ENCODE results near the gene KCNK5.

KCNK5 gene

DNA sequence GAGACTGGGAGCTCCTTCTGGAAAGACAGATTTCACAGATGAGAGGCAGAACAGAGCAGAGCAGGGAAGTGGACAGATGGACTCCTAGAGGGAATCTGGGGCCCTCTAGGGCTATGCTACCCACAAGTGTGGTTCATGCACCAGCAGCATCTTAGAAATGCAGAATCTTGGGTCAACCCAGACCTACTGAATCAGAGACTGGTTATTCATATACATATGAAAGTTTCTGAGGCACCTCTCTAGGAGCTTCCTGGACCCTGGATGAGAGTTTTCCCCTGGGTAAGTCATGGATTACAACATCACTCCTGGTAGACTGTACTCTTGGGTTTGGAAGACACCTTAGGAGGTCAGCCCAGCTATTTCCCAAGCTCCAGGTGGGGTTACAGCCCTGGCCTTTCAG lies 58.9 kb downstream of the KCNK5 start:
- no peak for DNase-seq

DNA sequence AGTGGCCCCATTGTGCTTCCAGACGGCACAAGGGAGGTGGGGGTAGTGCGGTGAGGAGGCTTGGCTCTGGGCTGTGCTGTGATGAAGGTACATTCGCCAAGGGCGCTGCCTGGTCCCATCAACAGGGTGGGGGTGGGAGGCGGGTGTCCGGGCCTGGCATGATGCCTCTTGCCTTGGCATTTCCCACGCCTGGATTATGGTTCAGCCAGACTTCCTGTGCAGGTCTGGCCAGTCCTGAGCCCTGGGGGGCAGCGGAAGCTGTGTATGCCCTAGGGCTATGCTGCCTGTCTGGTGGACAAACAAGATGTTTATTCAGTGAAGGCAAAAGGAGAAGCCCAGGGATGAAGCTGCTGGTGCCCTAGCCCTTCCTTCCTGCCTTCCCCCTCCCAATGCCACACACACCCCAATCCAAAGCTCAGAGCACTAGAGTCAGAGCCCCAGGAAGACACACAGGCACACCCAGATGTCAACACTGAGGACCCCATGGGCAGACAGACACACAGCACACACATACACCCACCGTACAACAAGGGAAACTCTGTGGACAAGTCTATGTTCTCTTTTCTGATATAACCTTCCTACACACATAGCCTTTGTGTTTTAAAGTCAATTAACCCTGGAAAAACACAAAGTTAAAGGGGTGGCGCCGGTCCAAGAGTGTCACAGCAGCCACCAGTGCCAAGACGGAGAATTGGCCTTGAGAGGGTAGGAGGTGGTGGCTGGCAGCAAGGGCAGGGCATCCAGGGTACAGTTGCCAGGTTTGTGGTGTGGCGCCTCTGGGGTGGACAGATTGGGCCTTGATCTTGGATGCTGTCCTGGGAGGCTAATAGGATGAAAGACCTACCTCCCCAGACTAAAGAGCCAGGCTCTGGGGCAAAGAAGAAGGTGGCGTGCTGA lies 59.6 kb downstream of the KCNK5 start:
- DNase-seq = no peak

DNA sequence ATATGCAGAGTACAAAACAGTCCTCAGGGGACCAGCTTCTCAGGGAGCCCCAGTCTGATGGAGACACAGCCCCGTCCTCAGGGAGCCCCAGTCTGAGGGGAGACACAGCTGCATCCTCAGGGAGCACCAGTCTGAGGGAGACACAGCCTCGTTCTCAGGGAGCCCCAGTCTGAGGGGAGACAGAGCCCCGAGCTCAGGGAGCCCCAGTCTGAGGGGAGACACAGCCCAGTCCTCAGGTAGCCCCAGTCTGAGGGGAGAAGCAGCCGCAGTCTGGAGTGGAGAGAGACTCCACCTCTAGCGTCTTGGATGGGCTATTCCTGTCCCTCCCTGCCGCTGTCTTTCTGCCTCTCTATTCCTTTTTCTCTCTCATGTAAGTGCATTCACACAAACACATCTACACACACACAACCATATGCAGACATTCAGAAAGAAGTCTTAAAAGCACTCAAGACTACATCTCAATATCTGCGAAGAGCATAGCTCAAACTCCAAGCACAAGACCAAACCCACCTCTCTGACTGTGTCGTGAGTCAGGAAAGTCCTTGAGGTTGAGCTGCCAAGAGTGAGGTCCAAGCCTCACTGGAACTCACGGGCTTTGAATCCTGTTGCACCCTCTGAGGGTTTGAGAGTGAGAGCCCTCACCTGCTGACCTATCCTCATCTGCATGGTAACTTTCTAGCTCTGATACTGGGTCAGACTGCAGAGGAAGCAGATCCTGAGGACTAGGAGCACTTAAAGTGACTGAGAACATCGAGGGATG lies 61.2 kb downstream of the KCNK5 start:
- no peak for DNase-seq

DNA sequence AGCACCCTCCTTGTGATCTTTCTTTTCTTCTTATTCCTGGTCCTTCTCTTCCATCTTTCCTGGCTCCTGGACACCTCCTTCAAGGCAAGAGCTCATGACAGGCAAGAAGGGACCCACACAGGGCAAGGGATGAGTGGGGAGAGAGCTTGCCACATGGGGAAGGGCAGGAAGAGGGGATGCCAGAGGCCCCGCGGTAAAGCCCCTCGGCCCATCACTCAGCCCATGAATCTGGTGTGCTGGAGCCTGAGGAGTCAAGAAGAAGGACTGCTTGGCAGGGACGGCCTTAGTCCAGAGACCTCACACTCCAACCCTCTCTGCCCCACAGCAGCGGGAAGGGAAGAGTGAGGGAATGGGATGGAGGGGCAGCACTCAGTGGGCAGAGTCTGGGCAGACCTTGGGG lies 62.0 kb downstream of the KCNK5 start:
- no peak for DNase-seq

DNA sequence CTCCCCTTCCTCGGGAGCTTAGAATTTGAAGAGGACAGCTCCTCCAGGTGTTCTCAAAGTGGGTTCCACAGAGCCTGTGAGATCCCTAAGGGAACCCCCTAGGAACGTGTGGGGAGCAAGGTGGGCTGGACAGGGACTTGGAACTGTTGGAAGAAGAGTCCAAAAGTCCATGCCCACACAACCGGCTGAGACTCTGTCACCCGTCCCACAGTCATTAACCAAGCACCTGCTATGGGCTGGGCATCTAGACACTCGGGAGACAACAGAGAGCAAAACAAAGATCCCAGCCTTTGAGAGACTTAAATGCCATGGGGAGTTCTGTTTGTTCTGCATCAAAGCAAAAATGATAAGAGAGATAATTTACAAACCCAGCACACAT lies 62.4 kb downstream of the KCNK5 start:
- DNase-seq = no peak

DNA sequence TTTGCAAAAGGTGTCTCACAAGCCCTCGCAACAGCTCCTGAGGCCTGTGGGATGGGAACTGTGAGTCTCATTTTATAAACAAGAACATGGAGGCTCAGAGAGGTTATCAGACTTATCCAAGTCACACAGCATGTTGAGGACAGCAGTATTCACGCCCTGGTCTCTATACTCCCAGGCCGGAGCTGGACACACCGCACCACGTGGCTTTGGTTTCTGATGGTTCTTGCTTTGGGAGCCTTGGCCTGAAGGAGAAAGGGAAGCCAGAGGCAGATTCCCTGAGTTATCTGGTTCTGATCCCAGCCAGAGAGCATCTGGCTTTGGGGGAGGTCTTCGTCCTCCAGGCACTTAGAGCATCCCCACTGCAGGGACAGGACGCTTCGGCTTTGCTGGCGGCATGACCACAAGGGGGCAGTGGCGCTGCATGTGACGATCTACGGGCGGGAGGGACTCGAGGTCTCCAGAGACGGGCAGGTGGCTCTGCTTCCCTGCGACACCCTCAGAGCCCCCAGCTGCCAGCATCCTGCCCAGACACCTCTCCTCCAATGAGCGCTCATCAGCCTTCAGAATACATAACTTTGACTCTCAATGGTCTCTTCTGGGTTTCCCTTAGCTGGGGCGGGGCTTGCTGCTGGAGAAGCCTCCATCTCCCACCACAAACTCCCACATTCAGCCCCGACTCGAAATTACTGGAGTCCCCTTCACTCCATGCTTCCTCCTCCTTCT lies 62.9 kb downstream of the KCNK5 start:
- peak; percentile 92 for DNase-seq

DNA sequence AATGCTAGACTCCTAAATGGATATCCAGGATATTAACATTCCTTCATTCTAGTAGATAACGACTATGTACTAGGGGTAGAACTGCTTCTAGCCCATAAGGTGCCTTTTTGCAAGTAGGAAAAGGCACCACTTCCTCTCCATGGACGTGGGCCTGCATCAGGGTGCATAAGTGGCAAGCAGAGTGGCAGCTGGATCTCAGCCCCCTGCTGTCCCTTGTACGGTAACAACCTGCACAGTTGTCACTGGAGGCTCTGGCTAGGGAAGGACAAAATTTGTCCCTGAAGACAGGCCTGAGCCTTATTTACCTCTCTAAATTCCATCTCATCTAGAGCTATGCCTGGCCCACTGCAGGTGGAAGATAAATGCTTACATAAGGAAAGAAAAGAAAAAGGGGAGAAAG lies 71.8 kb downstream of the KCNK5 start:
- DNase-seq = no peak

DNA sequence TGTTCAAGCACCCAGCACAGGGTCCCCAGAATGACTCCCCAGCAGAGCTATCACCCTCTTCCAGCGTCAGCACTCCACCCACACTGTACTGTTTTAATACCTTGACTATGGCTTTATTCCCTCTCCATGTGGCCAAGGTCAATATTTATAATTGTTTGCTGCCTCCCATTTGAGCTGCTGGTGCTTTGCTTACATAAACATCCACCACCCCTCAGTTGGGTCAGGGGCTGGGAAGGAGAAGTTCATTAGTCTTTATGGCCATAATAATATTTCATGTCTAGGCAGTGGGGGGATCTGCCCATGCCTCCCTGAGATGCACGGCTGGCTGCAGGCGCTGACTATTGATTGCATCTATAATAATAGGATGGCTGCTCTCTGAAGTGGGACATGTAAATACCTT lies 72.5 kb downstream of the KCNK5 start:
- no peak for DNase-seq

DNA sequence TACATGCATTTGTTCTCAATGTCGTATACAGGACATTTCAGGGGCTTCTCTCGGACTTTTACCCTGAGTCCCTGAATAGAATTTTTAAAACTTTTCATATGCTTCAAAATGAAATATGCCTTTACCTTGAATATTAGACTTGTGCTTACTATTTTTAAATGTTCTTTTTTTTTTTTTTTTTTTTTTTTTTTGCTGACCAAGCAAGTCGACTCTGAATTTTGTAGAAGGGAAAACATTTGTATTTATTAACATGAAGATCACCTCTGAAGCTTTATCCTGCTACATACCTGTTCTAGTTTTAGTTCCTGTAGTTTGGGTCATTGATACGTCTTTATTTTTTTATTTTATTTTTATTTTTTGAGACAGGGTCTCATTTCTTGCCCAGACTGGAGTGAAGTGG lies 74.6 kb downstream of the KCNK5 start:
- DNase-seq = no peak

DNA sequence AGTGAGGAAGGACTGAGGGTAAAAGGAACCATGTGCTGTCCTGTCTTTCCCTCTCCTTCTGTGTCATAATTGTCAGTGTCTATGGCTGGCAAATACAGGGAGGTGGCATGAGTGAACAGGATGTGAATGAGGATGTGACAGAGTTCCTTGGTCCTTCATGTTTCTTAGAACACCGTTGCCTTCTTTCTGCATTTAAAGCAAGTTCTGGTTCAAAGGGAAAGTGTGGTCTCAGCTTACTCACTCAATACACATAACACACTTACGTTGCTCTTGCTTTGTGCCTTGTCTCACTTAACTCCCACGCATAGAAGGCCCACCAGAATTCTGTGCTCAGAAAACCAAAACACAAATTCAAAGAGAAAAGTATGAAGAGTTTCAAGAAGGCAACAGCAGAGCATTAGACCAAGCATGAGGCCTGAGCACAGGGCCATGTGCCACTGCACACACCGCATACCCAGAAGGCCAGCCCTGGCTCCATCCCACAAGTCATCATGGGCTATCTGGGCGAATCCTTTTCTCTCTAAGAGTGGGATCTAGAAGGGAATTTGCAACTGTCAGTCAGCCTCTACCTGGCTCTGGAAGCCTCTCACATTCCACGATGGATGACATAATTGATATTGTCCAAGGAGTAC lies 75.4 kb downstream of the KCNK5 start:
- DNase-seq = no peak

DNA sequence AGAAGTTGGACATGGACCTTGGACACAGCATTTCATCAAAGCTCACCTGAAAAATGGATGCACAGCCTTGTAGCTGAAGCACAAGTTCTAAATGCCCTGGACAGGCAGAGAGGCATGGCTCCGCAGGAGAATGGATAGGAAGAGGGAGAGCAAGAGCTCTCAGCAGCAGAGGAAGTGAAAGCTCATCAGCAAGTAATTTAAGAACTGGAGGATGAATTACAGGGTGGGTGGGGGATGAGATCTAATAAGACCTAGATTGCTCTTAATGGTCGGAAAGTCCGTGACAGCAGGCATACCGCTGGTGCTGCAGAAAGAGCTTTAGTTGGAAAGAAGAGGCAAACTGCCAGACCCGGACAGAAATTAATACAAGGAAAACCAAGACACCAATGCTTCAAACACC lies 77.0 kb downstream of the KCNK5 start:
- DNase-seq = no peak

DNA sequence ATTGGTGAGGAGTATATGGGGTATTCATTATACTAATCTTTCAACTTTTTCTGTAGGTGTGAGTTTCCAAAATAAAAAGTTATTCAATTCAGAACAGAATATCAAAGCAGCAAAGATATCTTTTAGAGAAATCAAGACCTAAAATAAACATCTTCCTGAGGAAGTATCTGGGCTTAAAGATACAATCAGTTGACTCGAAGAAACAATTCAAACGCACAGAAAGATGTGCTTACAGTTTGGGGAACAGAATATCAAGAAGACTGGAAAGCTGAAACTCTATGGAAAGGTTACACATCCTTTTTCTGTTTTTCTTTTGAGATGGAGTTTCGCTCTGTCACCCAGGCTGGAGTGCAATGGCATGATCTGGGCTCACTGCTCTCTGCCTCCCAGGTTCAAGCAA lies 78.1 kb downstream of the KCNK5 start:
- no peak for DNase-seq

DNA sequence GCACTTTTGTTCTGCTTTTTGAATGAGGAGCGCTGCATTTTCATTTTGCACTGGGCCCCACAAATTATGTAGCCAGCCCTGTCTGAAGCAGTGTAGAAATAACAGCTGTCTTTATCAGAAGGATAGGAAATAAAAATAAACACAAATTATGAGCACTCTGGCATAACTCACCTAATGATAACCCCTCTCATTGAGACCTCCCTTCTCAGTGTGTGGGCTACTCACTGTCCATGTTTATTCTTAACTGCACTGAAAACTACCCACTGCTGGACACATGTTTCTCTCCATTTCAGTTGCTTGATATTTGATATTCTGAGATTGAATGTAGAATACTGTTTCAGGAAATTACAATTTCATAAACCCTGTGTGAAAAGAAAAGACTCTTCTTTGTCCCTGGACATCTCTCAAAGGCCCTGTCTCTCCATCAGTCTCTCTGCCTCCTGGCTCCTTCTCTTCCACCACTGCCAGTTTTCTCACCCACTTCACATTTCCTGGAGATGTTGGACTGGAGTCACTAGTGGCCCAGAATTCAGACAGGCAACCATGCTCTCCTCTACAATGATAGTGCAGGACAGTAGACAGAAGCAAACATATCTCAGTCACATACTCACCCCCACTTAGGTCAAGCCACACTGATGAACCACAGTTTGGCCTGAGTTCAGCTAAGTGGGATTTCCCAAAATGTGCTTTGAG lies 84.6 kb downstream of the KCNK5 start:
- no peak for DNase-seq

DNA sequence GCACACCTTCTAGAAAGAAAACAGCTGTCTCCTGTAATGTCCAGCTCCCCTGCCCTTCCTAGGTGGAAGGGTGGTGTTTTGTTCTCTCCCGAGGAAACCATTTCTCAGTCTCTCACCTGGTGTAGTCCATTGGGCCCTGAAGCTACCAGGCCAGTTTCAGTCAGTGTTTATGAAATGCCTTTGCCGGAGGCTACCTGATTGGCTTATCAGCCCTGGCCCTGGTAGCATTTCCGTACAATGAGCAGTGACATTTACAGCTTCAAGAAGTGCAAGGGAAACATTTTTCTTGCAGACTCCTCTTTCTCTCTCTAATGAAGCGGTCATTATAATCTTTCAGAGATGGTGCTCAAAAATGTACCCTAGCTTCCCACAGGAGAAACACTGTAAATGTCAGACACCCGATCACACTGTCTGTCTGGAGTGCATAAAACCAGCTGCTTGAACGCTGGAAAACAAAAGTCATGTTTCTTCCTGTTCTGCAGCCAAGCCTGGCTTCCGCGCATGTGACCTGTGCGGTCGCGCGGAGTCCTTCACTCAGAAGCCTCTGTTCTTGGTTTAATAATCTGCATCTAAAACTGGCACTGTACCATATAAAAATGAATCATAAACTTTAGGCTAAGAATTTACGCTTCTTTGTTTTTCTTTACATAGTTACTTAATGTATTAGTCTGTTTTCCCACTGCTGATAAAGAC lies 85.9 kb downstream of the KCNK5 start:
- DNase-seq = no peak

DNA sequence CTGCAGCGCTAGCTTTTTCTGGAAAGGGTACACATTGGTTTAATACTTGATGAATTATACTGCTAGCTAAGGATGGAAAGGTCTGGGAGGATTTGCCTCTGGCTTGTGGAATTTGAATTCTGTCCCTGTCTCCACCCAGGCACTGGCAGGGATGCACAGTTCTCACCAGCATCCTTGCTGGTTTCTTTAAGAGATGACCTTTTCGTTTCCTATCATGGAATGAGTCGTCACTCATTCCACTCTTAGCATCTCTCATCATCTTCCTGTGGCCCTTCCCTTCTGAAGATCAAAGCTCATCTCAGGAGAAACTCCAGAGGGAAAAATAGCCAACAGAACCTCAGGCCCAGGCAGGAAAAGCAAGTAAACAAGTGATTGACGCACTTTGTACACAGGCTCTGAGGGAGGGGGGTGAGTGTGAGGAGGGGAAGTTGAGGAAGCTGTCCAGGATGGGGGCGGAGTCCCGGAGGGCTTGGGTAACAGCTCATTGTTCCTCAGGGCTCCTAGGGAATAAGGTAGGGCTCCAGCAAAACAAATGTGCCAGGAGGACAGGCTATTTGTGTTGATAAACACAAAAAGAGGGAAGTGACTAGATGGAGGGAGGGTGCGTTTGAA lies 88.6 kb downstream of the KCNK5 start:
- DNase-seq = no peak

All from activated effector memory CD4-positive, alpha-beta T cell treated with anti-CD3 and anti-CD28 coated beads, Interleukin-2, amount 50 U/mL, for 16 hours (primary cell).